ENCODE results near the gene BAZ2B.
"Not testable (repeated sequence)": the region's sequence is repeated elsewhere in the genome, so short reads cannot be mapped to it uniquely, and the experiment has no call there.

BAZ2B gene

DNA sequence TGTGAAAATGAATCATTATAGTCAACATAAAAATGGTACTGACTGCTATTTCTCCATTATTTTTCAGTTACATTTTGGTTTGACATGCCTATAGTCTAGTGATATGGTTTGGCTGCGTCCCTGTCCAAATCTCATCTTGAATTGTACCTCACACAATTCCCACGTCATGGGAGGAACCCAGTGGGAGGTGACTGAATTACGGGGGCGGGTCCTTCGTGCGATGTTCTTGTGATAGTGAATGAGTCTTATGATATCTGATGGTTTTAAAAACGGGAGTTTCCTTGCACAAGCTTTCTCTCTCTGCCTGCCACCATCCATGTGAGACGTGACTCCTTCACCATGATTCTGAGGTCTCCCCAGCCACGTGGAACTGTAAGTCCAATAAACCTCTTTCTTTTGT lies 70.3 kb downstream of the BAZ2B start:
- ChIA-PET POLR2A (no interaction called here), CTCF (no interaction called here)
- no peak for TF ChIP-seq SP1 (IDR thresholded peaks at IDR 0.05)
- no peak for DNase-seq (ENCODE audit: extremely low spot score)

DNA sequence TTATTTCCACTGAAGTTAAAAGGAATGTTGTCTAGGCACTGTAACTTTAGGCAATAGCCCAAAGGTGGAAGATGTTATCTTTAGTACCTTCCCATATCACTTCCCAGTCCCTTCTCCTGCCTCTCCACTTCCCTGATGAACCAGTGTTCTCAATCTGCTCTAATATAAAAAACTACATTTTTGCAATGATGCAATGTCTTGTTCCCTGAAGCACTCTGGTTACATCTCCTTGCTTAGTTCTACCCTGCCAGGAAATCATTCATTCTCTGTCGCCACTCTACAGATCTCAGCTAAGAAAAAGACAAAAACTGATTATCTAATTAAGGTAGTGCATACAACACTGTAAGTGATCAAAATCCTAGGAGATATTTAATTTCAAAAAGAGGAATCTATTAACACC lies 71.3 kb downstream of the BAZ2B start:
- DNase-seq (ENCODE audit: extremely low spot score): no peak
- ChIA-PET CTCF (no interaction called here), POLR2A (no interaction called here)
- TF ChIP-seq BHLHE40 (IDR thresholded peaks at IDR 0.05; ENCODE audit: borderline replicate concordance) (no peak), ELF4 (IDR thresholded peaks at IDR 0.05) (no peak), NFRKB (IDR thresholded peaks at IDR 0.05) (no peak), SUZ12 (IDR thresholded peaks at IDR 0.05) (no peak), FOXM1 (IDR thresholded peaks at IDR 0.05; ENCODE audit: borderline replicate concordance) (no peak)

DNA sequence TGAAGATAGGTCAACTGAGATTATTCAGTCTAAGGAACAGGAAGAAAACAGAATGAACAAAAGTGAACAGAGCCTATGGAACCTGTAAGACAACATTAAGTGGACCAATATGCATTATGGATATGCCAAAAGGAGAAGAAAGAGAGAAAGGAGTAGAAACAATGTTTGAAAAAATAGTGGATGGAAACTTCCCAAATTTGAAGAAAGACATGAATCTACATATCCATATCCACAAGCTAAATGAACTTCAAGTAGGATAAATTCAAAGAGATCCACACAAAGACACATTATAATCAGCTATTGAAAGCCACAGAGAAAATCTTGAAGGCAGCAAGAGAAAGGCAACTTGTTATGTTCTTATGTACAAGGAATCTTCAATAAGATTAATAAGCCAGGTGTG lies 74.2 kb downstream of the BAZ2B start:
- ChIA-PET POLR2A (no interaction called here), CTCF (no interaction called here)
- TF ChIP-seq SUZ12 (IDR thresholded peaks at IDR 0.05) (no peak), ZNF384 (IDR thresholded peaks at IDR 0.05) (no peak)
- no peak for DNase-seq (ENCODE audit: extremely low spot score)

DNA sequence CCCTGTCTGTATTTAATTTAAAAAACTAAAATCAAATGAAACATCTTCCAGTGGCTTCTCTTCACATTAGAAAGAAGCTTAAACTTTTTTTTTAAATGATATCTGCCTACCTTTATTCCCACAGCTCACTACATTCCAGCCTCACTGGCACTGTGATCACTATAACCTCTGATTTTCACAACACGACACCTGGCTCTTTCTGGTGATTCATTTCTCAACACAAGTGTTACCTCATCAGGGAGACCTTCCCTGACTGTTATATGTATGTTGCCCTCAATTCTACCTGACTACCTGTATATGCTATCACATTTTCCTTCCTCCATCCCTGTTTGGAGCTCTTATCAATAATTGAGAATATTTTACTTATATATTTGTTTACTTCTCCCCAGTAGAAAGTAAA lies 76.6 kb downstream of the BAZ2B start:
- TF ChIP-seq ZNF384 (IDR thresholded peaks at IDR 0.05) (no peak), L3MBTL2 (conservative IDR thresholded peaks at IDR 0.05) (no peak), ELF4 (IDR thresholded peaks at IDR 0.05) (no peak), CTBP1 (IDR thresholded peaks at IDR 0.05; ENCODE audit: borderline replicate concordance) (no peak), BHLHE40 (IDR thresholded peaks at IDR 0.05; ENCODE audit: borderline replicate concordance) (no peak), FOXA1 (IDR thresholded peaks at IDR 0.05) (no peak), SUZ12 (IDR thresholded peaks at IDR 0.05) (no peak), TARDBP (IDR thresholded peaks at IDR 0.05) (no peak), HDGF (IDR thresholded peaks at IDR 0.05; ENCODE audit: borderline replicate concordance) (no peak), FOXK2 (IDR thresholded peaks at IDR 0.05) (no peak), ARNT (IDR thresholded peaks at IDR 0.05) (no peak), SP1 (IDR thresholded peaks at IDR 0.05) (no peak), LEF1 (IDR thresholded peaks at IDR 0.05; ENCODE audit: borderline replicate concordance) (no peak), NFRKB (IDR thresholded peaks at IDR 0.05) (no peak), FOXM1 (IDR thresholded peaks at IDR 0.05; ENCODE audit: borderline replicate concordance) (no peak)
- TF ChIP-seq, protein P1, sequence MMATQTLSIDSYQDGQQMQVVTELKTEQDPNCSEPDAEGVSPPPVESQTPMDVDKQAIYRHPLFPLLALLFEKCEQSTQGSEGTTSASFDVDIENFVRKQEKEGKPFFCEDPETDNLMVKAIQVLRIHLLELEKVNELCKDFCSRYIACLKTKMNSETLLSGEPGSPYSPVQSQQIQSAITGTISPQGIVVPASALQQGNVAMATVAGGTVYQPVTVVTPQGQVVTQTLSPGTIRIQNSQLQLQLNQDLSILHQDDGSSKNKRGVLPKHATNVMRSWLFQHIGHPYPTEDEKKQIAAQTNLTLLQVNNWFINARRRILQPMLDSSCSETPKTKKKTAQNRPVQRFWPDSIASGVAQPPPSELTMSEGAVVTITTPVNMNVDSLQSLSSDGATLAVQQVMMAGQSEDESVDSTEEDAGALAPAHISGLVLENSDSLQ (IDR thresholded peaks at IDR 0.05): no peak
- POLR2A ChIA-PET: no interaction called here
- DNase-seq (ENCODE audit: extremely low spot score): no peak
- CTCF ChIA-PET: no interaction called here

DNA sequence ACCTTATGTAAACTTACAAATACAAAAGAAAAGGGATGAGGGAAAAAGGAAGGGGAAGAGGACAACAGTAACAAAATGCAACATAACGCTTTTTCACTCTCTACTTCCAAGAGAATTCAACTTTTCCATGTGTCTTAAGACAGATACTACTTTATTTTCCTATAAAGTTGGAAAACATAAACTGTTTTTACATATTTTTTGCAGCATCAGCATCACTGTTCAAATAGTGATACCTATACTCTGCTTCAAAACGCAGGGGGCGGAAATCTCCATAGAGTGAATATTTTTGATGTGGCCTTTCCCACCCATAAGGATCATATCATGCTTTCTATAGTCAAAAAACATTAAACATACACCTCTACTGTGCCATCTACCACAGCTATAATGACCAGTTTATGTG lies 77.5 kb downstream of the BAZ2B start:
- no peak for DNase-seq (ENCODE audit: extremely low spot score)
- TF ChIP-seq HDGF (IDR thresholded peaks at IDR 0.05; ENCODE audit: borderline replicate concordance) (no peak), ELF4 (IDR thresholded peaks at IDR 0.05) (no peak), SUZ12 (IDR thresholded peaks at IDR 0.05) (no peak), FOXM1 (IDR thresholded peaks at IDR 0.05; ENCODE audit: borderline replicate concordance) (no peak), BHLHE40 (IDR thresholded peaks at IDR 0.05; ENCODE audit: borderline replicate concordance) (no peak), ZNF384 (IDR thresholded peaks at IDR 0.05) (no peak), FOXK2 (IDR thresholded peaks at IDR 0.05) (no peak), SP1 (IDR thresholded peaks at IDR 0.05) (no peak), ARNT (IDR thresholded peaks at IDR 0.05) (no peak), NFRKB (IDR thresholded peaks at IDR 0.05) (no peak)
- TF ChIP-seq, protein P1 (IDR thresholded peaks at IDR 0.05): no peak
- POLR2A ChIA-PET: no interaction called here
- CTCF ChIA-PET: no interaction called here

DNA sequence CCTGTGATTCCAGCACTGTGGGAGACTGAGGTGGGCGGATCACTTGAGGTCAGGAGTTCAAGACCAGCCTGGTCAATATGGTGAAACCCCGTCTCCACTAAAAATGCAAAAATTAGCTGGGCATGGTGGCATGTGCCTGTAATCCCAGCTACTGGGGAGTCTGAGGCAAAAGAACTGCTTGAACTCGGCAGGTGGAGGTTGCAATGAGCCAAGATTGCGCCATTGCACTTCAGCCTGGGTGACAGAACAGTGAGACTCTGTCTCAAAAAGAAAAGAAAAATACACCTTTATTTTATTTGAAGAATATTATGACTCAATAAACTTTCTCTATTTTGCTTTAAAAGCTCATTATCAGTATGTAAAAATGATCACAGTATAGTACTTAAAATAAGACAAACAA lies 81.1 kb downstream of the BAZ2B start:
- DNase-seq (ENCODE audit: extremely low spot score); POLR2A ChIA-PET; CTCF ChIA-PET: not testable (repeated sequence)

DNA sequence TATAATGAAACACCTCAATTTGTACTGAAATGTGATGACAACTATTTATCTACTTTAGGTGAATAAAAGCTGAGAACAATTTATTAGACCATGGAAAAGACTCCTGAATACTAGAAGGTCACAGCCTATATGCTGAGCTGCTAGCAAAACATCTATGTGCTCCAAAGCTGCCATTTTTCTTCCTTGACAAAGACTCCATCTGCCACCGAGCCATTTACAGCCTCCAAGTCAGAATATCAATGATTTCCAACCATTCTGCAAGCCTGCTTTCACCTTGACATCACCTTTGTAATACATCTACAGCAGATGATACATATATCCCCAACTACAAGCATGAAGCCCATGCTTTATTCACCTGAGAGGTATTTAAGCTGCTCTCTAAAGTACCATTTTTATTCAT lies 84.9 kb downstream of the BAZ2B start:
- TF ChIP-seq ELF4 (IDR thresholded peaks at IDR 0.05): no peak
- TF ChIP-seq LEF1 (IDR thresholded peaks at IDR 0.05; ENCODE audit: borderline replicate concordance): no peak
- no peak for TF ChIP-seq HDGF (IDR thresholded peaks at IDR 0.05; ENCODE audit: borderline replicate concordance)
- no peak for DNase-seq (ENCODE audit: extremely low spot score)
- CTCF ChIA-PET: no interaction called here
- POLR2A ChIA-PET: no interaction called here

DNA sequence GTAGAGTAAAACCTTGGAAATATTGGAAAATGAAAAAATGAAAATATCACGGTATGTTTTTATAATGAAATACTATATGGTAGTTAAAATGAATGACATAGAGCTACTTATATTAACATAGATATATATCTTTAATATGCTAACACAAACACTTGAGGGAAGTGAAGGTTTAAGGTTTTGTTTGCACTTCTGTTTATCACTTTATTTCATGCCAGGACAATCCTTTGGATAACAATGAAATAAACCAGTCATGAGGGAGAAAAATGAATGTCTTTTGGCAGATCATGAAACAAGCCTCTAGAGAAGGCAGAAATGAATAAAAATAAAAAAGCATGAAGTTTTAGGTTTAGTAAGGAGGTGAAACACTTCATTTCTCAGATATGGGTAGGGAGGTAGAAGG lies 89.9 kb downstream of the BAZ2B start:
- CTCF ChIA-PET: no interaction called here
- POLR2A ChIA-PET: no interaction called here
- TF ChIP-seq FOXM1 (IDR thresholded peaks at IDR 0.05; ENCODE audit: borderline replicate concordance) (no peak), LEF1 (IDR thresholded peaks at IDR 0.05; ENCODE audit: borderline replicate concordance) (no peak), ARNT (IDR thresholded peaks at IDR 0.05) (no peak), BHLHE40 (IDR thresholded peaks at IDR 0.05; ENCODE audit: borderline replicate concordance) (no peak), SUZ12 (IDR thresholded peaks at IDR 0.05) (no peak), ZNF384 (IDR thresholded peaks at IDR 0.05) (no peak), FOXK2 (IDR thresholded peaks at IDR 0.05) (no peak), NFRKB (IDR thresholded peaks at IDR 0.05) (no peak), CTBP1 (IDR thresholded peaks at IDR 0.05; ENCODE audit: borderline replicate concordance) (no peak), L3MBTL2 (conservative IDR thresholded peaks at IDR 0.05) (no peak), FOXA1 (IDR thresholded peaks at IDR 0.05) (no peak)
- TF ChIP-seq, protein P1 (IDR thresholded peaks at IDR 0.05): no peak

More for the DNA sequence above, 89.9 kb downstream of the BAZ2B start:
- DNase-seq (ENCODE audit: extremely low spot score): no peak
